ENCODE results near the gene VWDE. TPM values are rescaled to one million over a fixed set of nuclear protein-coding genes. Genes with fewer than 3 reads are reported as not detected.

VWDE gene
- total RNA-seq, 5 donors from 2014 or later (not counting 1 experiment from before 2014, with no cell fraction given), result 0.13 to 5.0 (median 0.79) TPM

DNA sequence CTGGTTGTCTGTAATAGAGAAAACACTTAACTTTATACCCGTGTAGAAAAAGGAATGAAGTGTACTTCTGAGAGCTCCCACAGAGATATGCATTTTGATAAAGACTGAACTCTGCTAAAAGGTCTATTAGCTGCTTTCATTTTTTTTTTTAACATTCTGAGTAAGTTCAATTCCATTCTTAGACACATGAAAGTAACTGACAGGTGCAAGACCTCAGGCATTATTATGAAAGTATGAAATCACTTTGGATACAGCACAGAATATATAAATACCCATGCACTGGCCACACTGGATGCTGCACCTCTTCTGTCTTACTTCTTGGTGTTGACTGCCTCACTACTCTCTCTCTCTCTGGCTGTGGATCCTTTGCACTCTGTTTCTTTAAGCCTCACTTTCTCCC, 46.2 kb downstream of the VWDE start:
- no peaks in the 10 kb centered on the region for H3K4me1 Mint-ChIP-seq
- Histone ChIP-seq H3K4me1 (ENCODE audit: control insufficient read depth in 1 of 2, extremely low read depth in 1 of 2, insufficient read depth in 2 of 2, low read length in 2 of 2) (no peaks in the 10 kb centered on the region), H3K27me3 (replicated peaks in 1 of 2; ENCODE audit: control insufficient read depth in 2 of 2, extremely low read depth in 1 of 2, insufficient read depth in 2 of 2, low read length in 1 of 2) (no peaks in the 10 kb centered on the region), H3K9me3 (no peaks in the 10 kb centered on the region), H3K4me3 (ENCODE audit: control insufficient read depth in 1 of 2, extremely low read depth in 1 of 2, low read length in 1 of 2) (no peak overlapping the region), H3K27ac (ENCODE audit: low read length) (no peak overlapping the region), H3K36me3 (ENCODE audit: control insufficient read depth in 2 of 2, extremely low read depth in 1 of 2, insufficient read depth in 1 of 2, low read length in 1 of 2) (no peaks in the 10 kb centered on the region)
- H3K4me3 Mint-ChIP-seq, result no peak overlapping the region
- H3K9me3 Mint-ChIP-seq, result no peaks in the 10 kb centered on the region
- ChIA-PET CTCF (interaction anchor here in 1 of 2 donors (0.6 kb wide), 1 partner anchor 150 kb away, joined by 4 read pairs; no protein-coding TSS in a partner anchor), POLR2A (interaction anchor here in 1 of 2 donors (0.6 kb wide), 1 partner anchor 24 kb away, joined by 5 read pairs; no protein-coding TSS in a partner anchor)
- H3K36me3 Mint-ChIP-seq, result no peaks in the 10 kb centered on the region
- ATAC-seq (replicated peaks in 1 of 4) (no peak), DNase-seq (no peak)
- peaks cover 0 to 7% of the 10 kb centered on the region in 2 donors for H3K27me3 Mint-ChIP-seq
- WGBS (ENCODE audit: insufficient coverage), result no CpG with 5 or more reads among the region's 1 CpG
- no peak overlapping the region for H3K27ac Mint-ChIP-seq

GRCh38 chr7:12351843-12352242, 51.8 kb downstream of the VWDE start:
- H3K36me3 Mint-ChIP-seq, result no peaks in the 10 kb centered on the region
- Histone ChIP-seq H3K27me3 (replicated peaks in 1 of 2; ENCODE audit: control insufficient read depth in 2 of 2, extremely low read depth in 1 of 2, insufficient read depth in 2 of 2, low read length in 1 of 2) (no peaks in the 10 kb centered on the region), H3K4me1 (ENCODE audit: control insufficient read depth in 1 of 2, extremely low read depth in 1 of 2, insufficient read depth in 2 of 2, low read length in 2 of 2) (no peaks in the 10 kb centered on the region), H3K9me3 (no peaks in the 10 kb centered on the region), H3K4me3 (ENCODE audit: control insufficient read depth in 1 of 2, extremely low read depth in 1 of 2, low read length in 1 of 2) (no peak overlapping the region), H3K36me3 (ENCODE audit: control insufficient read depth in 2 of 2, extremely low read depth in 1 of 2, insufficient read depth in 1 of 2, low read length in 1 of 2) (no peaks in the 10 kb centered on the region), H3K27ac (ENCODE audit: low read length) (no peak overlapping the region)
- WGBS (ENCODE audit: insufficient coverage), result no CpG with 5 or more reads among the region's 4 CpGs
- H3K27me3 Mint-ChIP-seq, result no peaks in the 10 kb centered on the region
- H3K4me3 Mint-ChIP-seq, result no peak overlapping the region
- no peaks in the 10 kb centered on the region for H3K4me1 Mint-ChIP-seq
- ChIA-PET POLR2A (no interaction called here), CTCF (no interaction called here)
- DNase-seq (no peak), ATAC-seq (replicated peaks in 1 of 4) (no peak)
- no peaks in the 10 kb centered on the region for H3K9me3 Mint-ChIP-seq
- no peak overlapping the region for H3K27ac Mint-ChIP-seq

DNA sequence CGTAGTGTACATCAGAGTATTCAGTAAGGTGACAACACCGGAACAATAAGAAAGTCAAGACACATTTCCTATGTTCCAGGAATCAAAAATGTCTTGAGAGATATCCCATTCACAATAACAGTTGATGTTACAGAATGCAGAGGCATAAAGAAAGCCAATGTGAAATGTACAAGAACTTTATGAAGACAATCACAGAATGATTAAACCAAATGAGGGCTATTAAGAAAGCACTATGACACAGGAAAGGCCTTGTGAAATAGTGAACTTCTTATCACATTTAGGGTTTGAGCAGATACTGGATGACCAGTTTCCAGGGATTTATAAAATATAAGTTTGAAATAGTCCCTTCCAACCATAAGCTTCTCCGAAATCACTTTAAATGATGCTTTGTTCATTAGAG, 52.7 kb downstream of the VWDE start:
- H3K27me3 Mint-ChIP-seq, result peaks cover 0 to 3% of the 10 kb centered on the region in 2 donors
- Histone ChIP-seq H3K27ac (ENCODE audit: low read length) (no peak overlapping the region), H3K4me1 (ENCODE audit: control insufficient read depth in 1 of 2, extremely low read depth in 1 of 2, insufficient read depth in 2 of 2, low read length in 2 of 2) (no peaks in the 10 kb centered on the region), H3K27me3 (replicated peaks in 1 of 2; ENCODE audit: control insufficient read depth in 2 of 2, extremely low read depth in 1 of 2, insufficient read depth in 2 of 2, low read length in 1 of 2) (no peaks in the 10 kb centered on the region), H3K4me3 (ENCODE audit: control insufficient read depth in 1 of 2, extremely low read depth in 1 of 2, low read length in 1 of 2) (no peak overlapping the region), H3K9me3 (no peaks in the 10 kb centered on the region), H3K36me3 (ENCODE audit: control insufficient read depth in 2 of 2, extremely low read depth in 1 of 2, insufficient read depth in 1 of 2, low read length in 1 of 2) (no peaks in the 10 kb centered on the region)
- no peak for ATAC-seq (replicated peaks in 1 of 4)
- no peaks in the 10 kb centered on the region for H3K36me3 Mint-ChIP-seq
- POLR2A ChIA-PET, result no interaction called here
- DNase-seq, result no peak
- CTCF ChIA-PET, result no interaction called here
- H3K4me3 Mint-ChIP-seq, result no peak overlapping the region
- H3K27ac Mint-ChIP-seq, result no peak overlapping the region
- no peaks in the 10 kb centered on the region for H3K9me3 Mint-ChIP-seq
- no peaks in the 10 kb centered on the region for H3K4me1 Mint-ChIP-seq
- WGBS (ENCODE audit: insufficient coverage), result no CpG with 5 or more reads among the region's 3 CpGs

DNA sequence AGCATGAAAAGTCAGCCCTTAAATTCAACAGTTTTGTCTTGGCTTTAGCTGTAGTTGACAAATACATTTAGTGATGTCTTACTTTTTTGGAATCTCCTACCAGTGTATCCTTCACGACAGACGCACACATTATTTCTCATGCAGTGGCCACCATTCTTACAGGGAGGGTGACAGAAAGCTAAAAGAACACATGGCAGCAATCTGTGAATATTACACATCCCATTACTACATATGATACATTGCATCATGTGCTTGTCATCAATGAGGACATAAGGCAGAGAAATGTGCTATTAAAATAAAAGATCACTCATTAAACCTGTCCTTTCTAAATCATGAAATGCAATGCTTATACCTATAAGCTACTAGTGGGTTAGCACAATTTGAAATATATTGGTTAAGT, 66.6 kb downstream of the VWDE start:
- WGBS (ENCODE audit: insufficient coverage), result no CpG with 5 or more reads among the region's 2 CpGs
- Mint-ChIP-seq H3K27ac (no peak overlapping the region), H3K27me3 (no peaks in the 10 kb centered on the region), H3K9me3 (no peaks in the 10 kb centered on the region), H3K4me3 (no peak overlapping the region), H3K36me3 (no peaks in the 10 kb centered on the region), H3K4me1 (no peaks in the 10 kb centered on the region)
- H3K27me3 ChIP-seq (replicated peaks in 1 of 2; ENCODE audit: control insufficient read depth in 2 of 2, extremely low read depth in 1 of 2, insufficient read depth in 2 of 2, low read length in 1 of 2), result no peaks in the 10 kb centered on the region
- no peak for ATAC-seq (replicated peaks in 1 of 4)
- no peaks in the 10 kb centered on the region for H3K36me3 ChIP-seq (ENCODE audit: control insufficient read depth in 2 of 2, extremely low read depth in 1 of 2, insufficient read depth in 1 of 2, low read length in 1 of 2)
- CTCF ChIA-PET, result interaction anchor here in 1 of 2 donors (0.6 kb wide), 1 partner anchor 129 kb away, joined by 3 read pairs; no protein-coding TSS in a partner anchor
- no peaks in the 10 kb centered on the region for H3K9me3 ChIP-seq
- H3K4me1 ChIP-seq (ENCODE audit: control insufficient read depth in 1 of 2, extremely low read depth in 1 of 2, insufficient read depth in 2 of 2, low read length in 2 of 2), result no peaks in the 10 kb centered on the region
- POLR2A ChIA-PET, result no interaction called here
- H3K27ac ChIP-seq (ENCODE audit: low read length), result no peak overlapping the region
- no peak overlapping the region for H3K4me3 ChIP-seq (ENCODE audit: control insufficient read depth in 1 of 2, extremely low read depth in 1 of 2, low read length in 1 of 2)
- DNase-seq, result no peak

- ChIA-PET CTCF (no interaction called here), POLR2A (no interaction called here)
- Mint-ChIP-seq H3K36me3 (no peaks in the 10 kb centered on the region), H3K9me3 (no peaks in the 10 kb centered on the region), H3K27ac (no peak overlapping the region), H3K27me3 (no peaks in the 10 kb centered on the region), H3K4me1 (no peaks in the 10 kb centered on the region), H3K4me3 (no peak overlapping the region)
- DNase-seq (no peak), ATAC-seq (replicated peaks in 1 of 4) (no peak)
- Histone ChIP-seq H3K27me3 (replicated peaks in 1 of 2; ENCODE audit: control insufficient read depth in 2 of 2, extremely low read depth in 1 of 2, insufficient read depth in 2 of 2, low read length in 1 of 2) (no peaks in the 10 kb centered on the region), H3K4me1 (ENCODE audit: control insufficient read depth in 1 of 2, extremely low read depth in 1 of 2, insufficient read depth in 2 of 2, low read length in 2 of 2) (no peaks in the 10 kb centered on the region), H3K27ac (ENCODE audit: low read length) (no peak overlapping the region), H3K36me3 (ENCODE audit: control insufficient read depth in 2 of 2, extremely low read depth in 1 of 2, insufficient read depth in 1 of 2, low read length in 1 of 2) (no peaks in the 10 kb centered on the region), H3K9me3 (no peaks in the 10 kb centered on the region), H3K4me3 (ENCODE audit: control insufficient read depth in 1 of 2, extremely low read depth in 1 of 2, low read length in 1 of 2) (no peak overlapping the region)
- WGBS (ENCODE audit: insufficient coverage), result 78% methylated on average over 3 of the region's 6 CpGs
Measured at GRCh38 chr7:12328888-12329770, 74.5 kb downstream of the VWDE start.

GRCh38 chr7:12327922-12328321, 75.7 kb downstream of the VWDE start:
- ChIA-PET CTCF (interaction anchor here in 1 of 2 donors (1.1 kb wide), 1 partner anchor 10 kb away, joined by 3 read pairs; no protein-coding TSS in a partner anchor), POLR2A (no interaction called here)
- no peak overlapping the region for H3K4me3 ChIP-seq (ENCODE audit: control insufficient read depth in 1 of 2, extremely low read depth in 1 of 2, low read length in 1 of 2)
- H3K4me3 Mint-ChIP-seq, result no peak overlapping the region
- DNase-seq (no peak), ATAC-seq (replicated peaks in 1 of 4) (no peak)
- H3K9me3 ChIP-seq, result no peaks in the 10 kb centered on the region
- peaks cover 0 to 3% of the 10 kb centered on the region in 2 donors for H3K27me3 Mint-ChIP-seq
- H3K36me3 ChIP-seq (ENCODE audit: control insufficient read depth in 2 of 2, extremely low read depth in 1 of 2, insufficient read depth in 1 of 2, low read length in 1 of 2), result no peaks in the 10 kb centered on the region
- no peak overlapping the region for H3K27ac ChIP-seq (ENCODE audit: low read length)
- no peak overlapping the region for H3K27ac Mint-ChIP-seq
- H3K9me3 Mint-ChIP-seq, result no peaks in the 10 kb centered on the region
- H3K4me1 ChIP-seq (ENCODE audit: control insufficient read depth in 1 of 2, extremely low read depth in 1 of 2, insufficient read depth in 2 of 2, low read length in 2 of 2), result no peaks in the 10 kb centered on the region
- WGBS (ENCODE audit: insufficient coverage), result 76% methylated on average over 2 of the region's 3 CpGs
- no peaks in the 10 kb centered on the region for H3K4me1 Mint-ChIP-seq
- no peaks in the 10 kb centered on the region for H3K36me3 Mint-ChIP-seq
- H3K27me3 ChIP-seq (replicated peaks in 1 of 2; ENCODE audit: control insufficient read depth in 2 of 2, extremely low read depth in 1 of 2, insufficient read depth in 2 of 2, low read length in 1 of 2), result no peaks in the 10 kb centered on the region

Data from T-cell (primary cell).